CD4-positive, alpha-beta T cell treated with Interleukin-21 for 1 hour (primary cell): ENCODE measurements around the gene SETD1A.
"Not testable (repeated sequence)": the region's sequence is repeated elsewhere in the genome, so short reads cannot be mapped to it uniquely, and the experiment has no call there.

Source experiments
- DNase-seq: peaks from one replicate; pipeline ENCODE4 v3.0.0-alpha.2; 2020

The SETD1A gene

GRCh38 chr16:31001507-31002249 lies 44.1 kb downstream of the SETD1A start:
- no peak for DNase-seq

GRCh38 chr16:31002250-31002700 lies 44.7 kb downstream of the SETD1A start:
- no peak for DNase-seq

- DNase-seq, result no peak
Measured at GRCh38 chr16:31002862-31003341, 45.3 kb downstream of the SETD1A start.

GRCh38 chr16:31003744-31004143 lies 46.2 kb downstream of the SETD1A start:
- DNase-seq, result no peak

GRCh38 chr16:31004658-31005057 lies 47.1 kb downstream of the SETD1A start:
- DNase-seq, result no peak

- DNase-seq, result no peak
Measured at GRCh38 chr16:31005350-31006085, 48.0 kb downstream of the SETD1A start.

GRCh38 chr16:31006086-31006385 lies 48.5 kb downstream of the SETD1A start:
- no peak for DNase-seq

GRCh38 chr16:31006589-31006988 lies 49.0 kb downstream of the SETD1A start:
- DNase-seq, result no peak

GRCh38 chr16:31007684-31008083 lies 50.1 kb downstream of the SETD1A start:
- no peak for DNase-seq

GRCh38 chr16:31008149-31008548 lies 50.6 kb downstream of the SETD1A start:
- DNase-seq, result no peak

GRCh38 chr16:31008551-31008950 lies 51.0 kb downstream of the SETD1A start:
- no peak for DNase-seq

GRCh38 chr16:31009120-31009519 lies 51.6 kb downstream of the SETD1A start:
- DNase-seq, result no peak

- no peak for DNase-seq
Measured at GRCh38 chr16:31009894-31010584, 52.5 kb downstream of the SETD1A start.

GRCh38 chr16:31010585-31011325 lies 53.2 kb downstream of the SETD1A start, which contains the start of gene STX1B:
TSS of gene STX1B (minus strand) at chr16:31010638. CDS start at chr16:31010396, 242 bp downstream.
- peak; percentile 56 for DNase-seq

- not testable (repeated sequence) for DNase-seq
Measured at GRCh38 chr16:31011815-31012214, 54.3 kb downstream of the SETD1A start.

GRCh38 chr16:31013292-31013691 lies 55.7 kb downstream of the SETD1A start:
- not testable (repeated sequence) for DNase-seq

GRCh38 chr16:31016018-31016417 lies 58.5 kb downstream of the SETD1A start:
- no peak for DNase-seq

- not testable (repeated sequence) for DNase-seq
Measured at GRCh38 chr16:31017756-31018155, 60.2 kb downstream of the SETD1A start.

GRCh38 chr16:31020536-31020935 lies 63.0 kb downstream of the SETD1A start:
- DNase-seq, result no peak

GRCh38 chr16:31022544-31023251 lies 65.1 kb downstream of the SETD1A start:
- DNase-seq, result no peak

GRCh38 chr16:31023252-31023602 lies 65.7 kb downstream of the SETD1A start:
- DNase-seq, result no peak

GRCh38 chr16:31023627-31024226 lies 66.2 kb downstream of the SETD1A start:
- DNase-seq, result no peak
